Epithelial cell of proximal tubule (primary cell): Measurements from ENCODE around the gene H19. TPM values are rescaled to one million over a fixed set of nuclear protein-coding genes. Genes with fewer than 3 reads are reported as not detected.

ENCODE experiments used
- DNase-seq: peaks from one replicate; pipeline ENCODE4 v3.0.0-alpha.2; 2011; ENCODE audit warnings: low read depth
- H3K4me3 ChIP-seq: 2 replicates; pipeline ENCODE4 v1.5.1; 2011; ENCODE audit warnings: low read depth, mild to moderate bottlenecking, low read length
- total RNA-seq: library from RNA; depleted of rRNA; stranded (reverse); fragments of >200 nt; gene quantifications from 2 replicates; pipeline ENCODE4 v1.2.3, GENCODE V29; 2015
- TF ChIP-seq, protein P1 (sequence below): conservative IDR thresholded peaks from 2 replicates; pipeline ENCODE4 v1.5.1; 2012; ENCODE audit warnings: low read depth, mild to moderate bottlenecking, low read length

Gene H19
- total RNA-seq, 1 donor from 2014 or later: 11.8 TPM

DNA sequence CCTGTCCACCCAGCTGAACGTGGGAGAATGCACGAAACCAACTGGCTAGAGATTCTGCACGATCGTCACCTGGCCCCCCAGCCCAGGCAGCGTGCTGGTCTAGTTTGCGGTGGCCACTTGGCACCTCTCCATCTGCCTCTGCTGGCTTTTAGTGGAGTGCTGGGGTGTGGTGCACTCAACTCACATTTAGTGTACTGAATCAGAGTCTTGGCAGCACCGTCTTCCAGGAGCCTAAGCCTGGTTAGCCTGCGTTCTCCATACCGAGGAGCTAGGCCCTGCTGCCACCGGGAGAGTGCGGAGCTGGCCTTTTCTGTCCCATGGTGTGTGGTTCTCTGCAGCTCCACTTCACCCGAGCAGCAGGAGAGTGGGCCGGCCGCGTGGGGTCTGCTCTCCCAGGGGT lies 47.7 kb downstream of the H19 start:
- DNase-seq: no peak
- TF ChIP-seq, protein P1, sequence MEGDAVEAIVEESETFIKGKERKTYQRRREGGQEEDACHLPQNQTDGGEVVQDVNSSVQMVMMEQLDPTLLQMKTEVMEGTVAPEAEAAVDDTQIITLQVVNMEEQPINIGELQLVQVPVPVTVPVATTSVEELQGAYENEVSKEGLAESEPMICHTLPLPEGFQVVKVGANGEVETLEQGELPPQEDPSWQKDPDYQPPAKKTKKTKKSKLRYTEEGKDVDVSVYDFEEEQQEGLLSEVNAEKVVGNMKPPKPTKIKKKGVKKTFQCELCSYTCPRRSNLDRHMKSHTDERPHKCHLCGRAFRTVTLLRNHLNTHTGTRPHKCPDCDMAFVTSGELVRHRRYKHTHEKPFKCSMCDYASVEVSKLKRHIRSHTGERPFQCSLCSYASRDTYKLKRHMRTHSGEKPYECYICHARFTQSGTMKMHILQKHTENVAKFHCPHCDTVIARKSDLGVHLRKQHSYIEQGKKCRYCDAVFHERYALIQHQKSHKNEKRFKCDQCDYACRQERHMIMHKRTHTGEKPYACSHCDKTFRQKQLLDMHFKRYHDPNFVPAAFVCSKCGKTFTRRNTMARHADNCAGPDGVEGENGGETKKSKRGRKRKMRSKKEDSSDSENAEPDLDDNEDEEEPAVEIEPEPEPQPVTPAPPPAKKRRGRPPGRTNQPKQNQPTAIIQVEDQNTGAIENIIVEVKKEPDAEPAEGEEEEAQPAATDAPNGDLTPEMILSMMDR: no peak
- no peak overlapping the region for H3K4me3 ChIP-seq

DNA sequence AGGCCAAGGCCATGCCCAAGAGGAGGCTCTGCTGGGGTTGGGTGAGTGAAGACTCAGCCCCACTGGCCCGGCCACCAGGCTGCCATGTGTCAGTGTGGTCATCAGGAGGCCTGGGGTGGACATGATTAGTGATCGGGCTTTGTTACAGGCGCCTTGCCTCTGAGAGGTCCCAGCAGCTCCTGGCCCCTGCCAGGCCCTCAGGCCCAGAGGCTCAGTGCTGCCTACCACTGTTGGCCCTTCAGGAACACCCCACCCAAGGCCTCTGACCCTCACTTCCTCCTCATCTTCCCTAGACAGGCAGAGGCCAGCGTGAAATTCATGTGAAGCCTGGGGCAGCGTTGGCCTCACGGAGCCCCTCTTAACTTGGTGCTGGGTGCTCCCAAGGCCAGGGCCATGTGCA lies 48.3 kb downstream of the H19 start:
- no peak for DNase-seq
- H3K4me3 ChIP-seq: no peak overlapping the region
- TF ChIP-seq, protein P1: no peak

DNA sequence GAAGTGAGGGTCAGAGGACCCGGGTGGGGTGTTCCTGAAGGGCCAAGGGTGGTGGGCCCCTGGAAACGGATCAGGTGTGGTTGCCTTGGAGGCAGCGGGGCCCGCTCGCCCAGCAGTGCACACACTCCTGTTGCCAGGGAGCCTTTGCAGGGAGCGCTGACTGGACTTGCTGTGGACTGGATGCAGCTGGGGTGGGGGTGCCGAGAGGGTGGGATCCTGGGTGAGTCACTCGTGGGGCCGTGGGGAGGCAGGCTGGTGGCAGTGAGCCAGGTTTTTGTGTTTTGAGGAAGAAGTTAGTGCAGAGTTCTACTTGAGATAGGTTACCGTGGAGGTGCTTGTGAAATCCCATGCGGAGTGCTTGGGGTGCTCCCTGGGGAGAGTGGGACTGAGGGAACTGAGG lies 49.3 kb downstream of the H19 start:
- no peak for DNase-seq
- TF ChIP-seq, protein P1: no peak
- H3K4me3 ChIP-seq: no peak overlapping the region

DNA sequence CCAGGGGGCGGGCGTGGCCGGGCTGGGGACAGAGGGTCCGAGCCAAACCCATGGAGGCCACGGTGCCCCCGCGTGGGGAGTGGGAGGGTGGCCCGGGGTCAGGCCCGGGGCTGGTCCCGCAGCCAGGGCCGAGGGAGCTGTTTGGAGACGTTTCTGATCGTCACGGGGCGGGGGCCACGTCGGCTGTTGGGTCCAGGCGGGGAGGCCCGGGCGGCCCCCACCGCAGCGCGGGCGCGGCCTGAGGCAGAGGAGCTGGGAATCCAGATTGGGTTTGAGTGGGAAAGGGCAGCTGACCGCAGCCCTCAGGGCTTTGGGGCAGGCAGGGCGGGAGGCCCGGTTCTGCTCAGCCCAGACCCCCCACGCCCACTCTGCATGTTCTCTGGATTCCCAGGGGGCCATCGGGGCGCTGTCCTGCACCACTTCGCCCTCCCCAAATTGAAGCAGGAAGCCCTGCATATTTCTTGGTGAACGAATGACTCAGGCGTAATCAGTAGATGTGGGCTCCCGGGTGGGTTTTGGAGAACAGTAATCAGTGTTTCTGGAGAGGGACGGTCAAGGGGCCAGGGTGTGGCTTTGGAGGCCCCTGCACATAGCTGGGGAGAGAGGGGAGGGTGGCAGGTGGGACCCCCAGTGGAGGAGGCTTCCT lies 49.9 kb downstream of the H19 start:
- H3K4me3 ChIP-seq: no peak overlapping the region
- DNase-seq: no peak
- TF ChIP-seq, protein P1: no peak

DNA sequence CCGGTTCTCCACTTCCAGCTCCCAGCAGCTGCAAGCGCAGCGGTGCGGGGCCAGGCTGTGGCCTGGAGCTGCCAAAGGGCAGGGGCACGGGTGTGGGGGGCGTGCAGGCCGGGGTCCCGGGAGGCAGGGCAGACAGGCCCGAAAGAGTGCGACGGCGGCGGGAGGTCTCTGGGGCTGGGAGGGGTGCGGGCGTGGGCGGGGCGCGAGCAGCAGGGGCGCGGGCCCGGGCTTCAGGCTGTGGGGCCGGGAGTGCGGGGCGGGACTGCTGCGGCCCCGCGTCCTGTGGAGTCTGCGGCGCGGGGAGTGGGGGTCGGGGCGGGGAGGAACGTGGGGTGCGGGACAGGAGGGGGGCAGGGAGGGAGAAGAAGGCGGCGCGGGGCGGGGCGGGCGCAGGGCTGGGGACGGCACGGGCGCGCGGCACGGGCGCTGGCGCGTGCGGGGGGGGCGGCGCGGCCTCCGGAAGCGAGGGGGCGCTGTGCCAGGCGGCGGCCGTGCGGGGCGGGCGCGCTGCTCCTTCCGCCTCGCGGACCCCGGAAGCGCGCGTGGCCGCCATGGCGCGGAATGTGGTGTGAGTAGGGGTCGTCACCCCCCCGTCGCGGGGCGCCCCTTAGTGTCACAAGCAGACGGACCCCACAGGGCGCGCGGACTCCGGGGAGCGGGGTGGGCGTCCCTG lies 50.7 kb downstream of the H19 start, which contains the start of gene MRPL23:
Gene MRPL23 (plus strand): TSS at position 521 of the 673 bp plus-strand sequence. CDS start 31 bp downstream, at position 552.
- H3K4me3 ChIP-seq: no peak within 1 kb of the TSS
- no peak for DNase-seq
- TF ChIP-seq, protein P1: no peak

Other genes with a start within 250 kb of the H19 start
- gene IFITM10, start 247.2 kb downstream of the H19 start, total RNA-seq: not detected in 2 replicates
- gene CTSD, start 233.9 kb downstream of the H19 start, total RNA-seq: 192 and 211 TPM in 2 replicates
- gene SYT8, start 162.9 kb downstream of the H19 start, total RNA-seq: 0.81 TPM in 1 of 2 replicates, not detected in the other
- not detected in 2 replicates for gene TNNI2, start 158.9 kb downstream of the H19 start, total RNA-seq
- gene LSP1, start 144.8 kb downstream of the H19 start, total RNA-seq: 0.58 TPM in 1 of 2 replicates, not detected in the other
- gene PRR33, start 105.9 kb downstream of the H19 start, total RNA-seq: not detected in 2 replicates
- gene TNNT3, start 78.1 kb downstream of the H19 start, total RNA-seq: not detected in 2 replicates
- 92.1 and 251 TPM in 2 replicates for gene MRPL23, start 50.5 kb downstream of the H19 start, total RNA-seq
- 6.9 and 11.7 TPM in 2 replicates for gene IGF2, start 141.5 kb upstream of the H19 start, total RNA-seq
- gene INS, start 163.4 kb upstream of the H19 start, total RNA-seq: not detected in 2 replicates
- gene TH, start 174.0 kb upstream of the H19 start, total RNA-seq: 0.22 and 0.23 TPM in 2 replicates